Measurements from ENCODE around the gene WDR18. TPM values are rescaled to one million over a fixed set of nuclear protein-coding genes. Genes with fewer than 3 reads are reported as not detected.

The WDR18 gene
- total and polyA plus RNA-seq, 2 of the 4 experiments (the other 2 are of a cell fraction), result 37.1 to 56.9 TPM

GRCh38 chr19:988081-988480 is 3.9 kb downstream of the WDR18 start:
- H4K91ac ChIP-seq (ENCODE audit: insufficient read depth, low read depth, low read length), result no peak overlapping the region
- peaks cover 43% of the 10 kb centered on the region for H3K36me3 ChIP-seq (ENCODE audit: control insufficient read depth, insufficient read depth, low read length)
- H2BK120ac ChIP-seq (ENCODE audit: low read depth, low read length), result no peak overlapping the region
- no peaks in the 10 kb centered on the region for H3K9me3 ChIP-seq (ENCODE audit: control insufficient read depth, insufficient read depth, low read length)
- H3K4me3 ChIP-seq (ENCODE audit: insufficient read depth, low read depth, low read length), result no peak overlapping the region
- peaks cover 5 to 37% of the 10 kb centered on the region in 2 experiments for H3K79me1 ChIP-seq (ENCODE audit: low read depth in 1 of 2, low read length in 2 of 2)
- H3K27ac ChIP-seq (ENCODE audit: insufficient read depth, low read length), result no peak overlapping the region
- DNase-seq (no peak), ATAC-seq (ENCODE audit: low read depth) (no peak)
- dilution Hi-C loops (cut with HindIII; ENCODE audit: low sequenced_read_pairs, unreplicated experiment) (no loop called here), in situ Hi-C loops (cut with MboI; ENCODE audit: low sequenced_read_pairs) (loop anchor here (10.0 kb wide), 1 partner anchor 223 kb away; no protein-coding TSS in a partner anchor), intact Hi-C loops (cut with micrococcal nuclease) (no loop called here)
- no peaks in the 10 kb centered on the region for H3K27me3 ChIP-seq (ENCODE audit: control insufficient read depth, insufficient read depth, low read length)
- H3K9me1 ChIP-seq (ENCODE audit: insufficient read depth, low read length), result 0 out of 2 replicates have a peak, but pooled peaks cover 4% of the 10 kb centered on the region
- BruUV-seq (replicated peaks), result no TSS peak
- no peak overlapping the region for H2BK20ac ChIP-seq (ENCODE audit: low read depth, low read length)
- H3K4ac ChIP-seq (ENCODE audit: low read depth, low read length), result no peak overlapping the region
- no peak overlapping the region for H3K9ac ChIP-seq (ENCODE audit: low read depth, low read length)
- no peak overlapping the region for H2AK9ac ChIP-seq (replicated peaks; ENCODE audit: low read depth, low read length, poor library complexity)
- no peak overlapping the region for H2BK15ac ChIP-seq (ENCODE audit: low read depth, low read length)
- no peak overlapping the region for H3K14ac ChIP-seq (replicated peaks; ENCODE audit: low read depth, low read length)
- H2AK5ac ChIP-seq (ENCODE audit: low read depth, low read length), result no peak overlapping the region
- no peak overlapping the region for H3K18ac ChIP-seq (ENCODE audit: low read depth, low read length)
- no peak overlapping the region for H3K56ac ChIP-seq (ENCODE audit: extremely low read depth, insufficient read depth, low read length)
- H3K23ac ChIP-seq (ENCODE audit: low read depth, low read length), result no peak overlapping the region
- TF ChIP-seq MAFK (IDR thresholded peaks at IDR 0.05; ENCODE audit: low read depth, low read length) (no peak), MXI1 (IDR thresholded peaks at IDR 0.05; ENCODE audit: borderline replicate concordance, low read depth, low read length) (no peak), FOS (IDR thresholded peaks at IDR 0.05; ENCODE audit: low read depth, low read length) (no peak)
- TF ChIP-seq, protein P1, sequence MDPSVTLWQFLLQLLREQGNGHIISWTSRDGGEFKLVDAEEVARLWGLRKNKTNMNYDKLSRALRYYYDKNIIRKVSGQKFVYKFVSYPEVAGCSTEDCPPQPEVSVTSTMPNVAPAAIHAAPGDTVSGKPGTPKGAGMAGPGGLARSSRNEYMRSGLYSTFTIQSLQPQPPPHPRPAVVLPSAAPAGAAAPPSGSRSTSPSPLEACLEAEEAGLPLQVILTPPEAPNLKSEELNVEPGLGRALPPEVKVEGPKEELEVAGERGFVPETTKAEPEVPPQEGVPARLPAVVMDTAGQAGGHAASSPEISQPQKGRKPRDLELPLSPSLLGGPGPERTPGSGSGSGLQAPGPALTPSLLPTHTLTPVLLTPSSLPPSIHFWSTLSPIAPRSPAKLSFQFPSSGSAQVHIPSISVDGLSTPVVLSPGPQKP (IDR thresholded peaks at IDR 0.05; ENCODE audit: borderline replicate concordance, low read depth, low read length), result no peak
- TF ChIP-seq, protein P2, sequence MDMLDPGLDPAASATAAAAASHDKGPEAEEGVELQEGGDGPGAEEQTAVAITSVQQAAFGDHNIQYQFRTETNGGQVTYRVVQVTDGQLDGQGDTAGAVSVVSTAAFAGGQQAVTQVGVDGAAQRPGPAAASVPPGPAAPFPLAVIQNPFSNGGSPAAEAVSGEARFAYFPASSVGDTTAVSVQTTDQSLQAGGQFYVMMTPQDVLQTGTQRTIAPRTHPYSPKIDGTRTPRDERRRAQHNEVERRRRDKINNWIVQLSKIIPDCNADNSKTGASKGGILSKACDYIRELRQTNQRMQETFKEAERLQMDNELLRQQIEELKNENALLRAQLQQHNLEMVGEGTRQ (IDR thresholded peaks at IDR 0.05; ENCODE audit: low read depth, low read length), result no peak
- H4K5ac ChIP-seq (ENCODE audit: low read depth, low read length), result no peak overlapping the region
- H3K4me2 ChIP-seq (ENCODE audit: low read depth, low read length), result no peak overlapping the region
- no peak overlapping the region for H2BK5ac ChIP-seq (ENCODE audit: low read depth, low read length, poor library complexity, severe bottlenecking)
- no CpG with 5 or more reads among the region's 14 CpGs for WGBS, 2 experiments (ENCODE audit: extremely low coverage in 2 of 2, insufficient read length in 1 of 2)
- peaks cover 7% of the 10 kb centered on the region for H4K20me1 ChIP-seq (ENCODE audit: insufficient read depth, low read length)
- no peak overlapping the region for H4K8ac ChIP-seq (ENCODE audit: low read depth in 2 of 2, low read length in 2 of 2)
- peaks cover 4% of the 10 kb centered on the region for H3K4me1 ChIP-seq (ENCODE audit: control insufficient read depth, insufficient read depth, low read length)
- CTCF ChIA-PET, result no interaction called here
- no peak overlapping the region for H2AFZ ChIP-seq (replicated peaks; ENCODE audit: low read length, poor library complexity)
- POLR2A ChIA-PET (ENCODE audit: unreplicated experiment), result no interaction called here
